BLaER1 treated with 17β-estradiol and CSF1 and Interleukin-3, amounts not matched to agents 10 nM and 100 nM (cell line): Measurements from ENCODE around the gene ADAMTS19.

Source experiments
- H3K27ac ChIP-seq, 11 experiments: shearing (Covaris generic); formaldehyde crosslinking; 2 replicates each; pipeline ENCODE4 v1.8.1; 2022
- H3K27me3 ChIP-seq, 11 experiments: shearing (Covaris generic); formaldehyde crosslinking; 2 replicates each; pipeline ENCODE4 v1.8.1; 2022
- H3K36me3 ChIP-seq, 11 experiments: shearing (Covaris generic); formaldehyde crosslinking; 2 replicates each; pipeline ENCODE4 v1.8.1; 2022
- H3K4me1 ChIP-seq, 10 experiments: shearing (Covaris generic); formaldehyde crosslinking; 2 replicates each; pipeline ENCODE4 v1.8.1; 2022
- H3K4me2 ChIP-seq, 11 experiments: shearing (Covaris generic); formaldehyde crosslinking; 2 replicates each; pipeline ENCODE4 v1.8.1; 2022
- H3K4me3 ChIP-seq, 10 experiments: shearing (Covaris generic); formaldehyde crosslinking; 2 replicates each; pipeline ENCODE4 v1.8.1; 2022
- H3K9ac ChIP-seq, 11 experiments: shearing (Covaris generic); formaldehyde crosslinking; 2 replicates each; pipeline ENCODE4 v1.8.1; 2022
- H3K9me3 ChIP-seq, 11 experiments: shearing (Covaris generic); formaldehyde crosslinking; replicated peaks in 1 of 11; 2 replicates each; pipeline ENCODE4 v1.8.1; 2022
- H4K20me1 ChIP-seq, 11 experiments: shearing (Covaris generic); formaldehyde crosslinking; 2 replicates each; pipeline ENCODE4 v1.8.1; 2022
- Cebpa-rat ChIP-seq, 11 experiments: shearing (Covaris generic); IDR thresholded peaks; 2 replicates each; pipeline ENCODE4 v1.8.1; 2022

ADAMTS19 gene

GRCh38 chr5:129506086-129506485, 46.0 kb downstream of the ADAMTS19 start:
- Histone ChIP-seq H3K9me3 (no peaks in the 10 kb centered on the region), H3K27me3 (no peaks in the 10 kb centered on the region), H4K20me1 (no peaks in the 10 kb centered on the region), H3K9ac (no peak overlapping the region), H3K4me3 (no peak overlapping the region), H3K27ac (no peak overlapping the region), H3K4me1 (no peaks in the 10 kb centered on the region), H3K36me3 (no peaks in the 10 kb centered on the region), H3K4me2 (no peak overlapping the region)
- no peak for TF ChIP-seq Cebpa-rat (IDR thresholded peaks at IDR 0.05)

DNA sequence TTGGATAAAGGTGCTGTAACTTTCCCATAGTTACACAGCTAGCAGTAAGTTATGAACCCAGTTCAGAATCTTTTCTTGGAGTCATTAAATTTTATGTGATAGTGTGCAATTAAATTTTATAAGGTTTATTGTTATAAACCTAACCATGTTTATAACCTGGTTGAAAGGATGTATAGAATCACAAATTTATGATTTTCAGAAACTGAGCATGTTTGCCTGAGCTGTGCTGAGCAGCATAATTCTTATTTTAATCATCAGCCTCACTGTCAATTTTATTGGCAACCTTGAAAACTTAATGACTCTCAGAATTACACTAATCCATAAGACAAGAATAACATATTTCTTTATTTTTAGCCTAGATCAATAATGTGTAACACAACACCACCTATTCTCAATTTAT, 46.9 kb downstream of the ADAMTS19 start:
- no peak overlapping the region for H3K27ac ChIP-seq
- H4K20me1 ChIP-seq = no peaks in the 10 kb centered on the region
- H3K27me3 ChIP-seq = no peaks in the 10 kb centered on the region
- no peaks in the 10 kb centered on the region for H3K9me3 ChIP-seq
- H3K4me1 ChIP-seq = no peaks in the 10 kb centered on the region
- no peaks in the 10 kb centered on the region for H3K36me3 ChIP-seq
- H3K4me2 ChIP-seq = no peak overlapping the region
- H3K4me3 ChIP-seq = no peak overlapping the region
- TF ChIP-seq Cebpa-rat (IDR thresholded peaks at IDR 0.05) = no peak
- no peak overlapping the region for H3K9ac ChIP-seq

GRCh38 chr5:129507527-129507926, 47.4 kb downstream of the ADAMTS19 start:
- no peaks in the 10 kb centered on the region for H3K36me3 ChIP-seq
- H3K27ac ChIP-seq = no peak overlapping the region
- no peaks in the 10 kb centered on the region for H3K9me3 ChIP-seq
- no peak overlapping the region for H3K9ac ChIP-seq
- no peak overlapping the region for H3K4me2 ChIP-seq
- no peak for TF ChIP-seq Cebpa-rat (IDR thresholded peaks at IDR 0.05)
- no peaks in the 10 kb centered on the region for H3K4me1 ChIP-seq
- H3K27me3 ChIP-seq = no peaks in the 10 kb centered on the region
- no peak overlapping the region for H3K4me3 ChIP-seq
- H4K20me1 ChIP-seq = no peaks in the 10 kb centered on the region

- H3K4me3 ChIP-seq = no peak overlapping the region
- no peaks in the 10 kb centered on the region for H3K27me3 ChIP-seq
- H3K36me3 ChIP-seq = no peaks in the 10 kb centered on the region
- H4K20me1 ChIP-seq = no peaks in the 10 kb centered on the region
- no peak overlapping the region for H3K4me2 ChIP-seq
- H3K27ac ChIP-seq = no peak overlapping the region
- H3K4me1 ChIP-seq = no peaks in the 10 kb centered on the region
- H3K9me3 ChIP-seq = no peaks in the 10 kb centered on the region
- H3K9ac ChIP-seq = no peak overlapping the region
- no peak for TF ChIP-seq Cebpa-rat (IDR thresholded peaks at IDR 0.05)
These were observed 48.5 kb downstream of the ADAMTS19 start for GRCh38 chr5:129508606-129509005.

DNA sequence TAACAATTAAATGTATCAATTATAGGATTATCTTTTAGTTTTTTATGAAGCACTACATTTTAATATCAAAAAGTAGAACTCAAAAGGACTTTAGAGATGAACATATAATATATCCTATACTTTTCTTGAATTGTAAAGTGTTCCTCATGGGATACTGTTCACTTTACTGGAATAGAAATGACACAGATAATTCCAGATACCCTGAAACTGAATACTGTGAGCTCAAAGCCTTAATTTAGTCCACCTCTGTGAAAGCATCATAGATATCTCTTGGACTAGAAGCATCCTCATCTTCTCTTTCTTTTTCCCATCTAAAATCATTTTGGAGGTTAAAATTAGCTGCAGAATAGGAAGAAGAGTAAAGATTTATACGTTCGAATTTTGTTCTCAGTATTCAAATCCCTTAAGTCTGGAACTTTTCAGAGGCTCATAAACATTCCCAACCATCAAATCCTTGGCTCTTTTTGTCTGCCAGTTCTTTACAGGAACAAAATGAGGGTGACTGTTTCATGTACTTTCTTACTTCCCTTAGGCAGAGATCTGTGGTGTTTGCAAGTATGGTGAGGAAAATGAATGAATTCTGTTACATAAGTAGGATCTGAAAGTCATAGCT, 49.4 kb downstream of the ADAMTS19 start:
- no peaks in the 10 kb centered on the region for H3K4me1 ChIP-seq
- no peak overlapping the region for H3K4me3 ChIP-seq
- H3K9me3 ChIP-seq = no peaks in the 10 kb centered on the region
- H3K36me3 ChIP-seq = no peaks in the 10 kb centered on the region
- H3K9ac ChIP-seq = no peak overlapping the region
- no peak for TF ChIP-seq Cebpa-rat (IDR thresholded peaks at IDR 0.05)
- no peak overlapping the region for H3K4me2 ChIP-seq
- no peaks in the 10 kb centered on the region for H4K20me1 ChIP-seq
- H3K27me3 ChIP-seq = no peaks in the 10 kb centered on the region
- no peak overlapping the region for H3K27ac ChIP-seq

DNA sequence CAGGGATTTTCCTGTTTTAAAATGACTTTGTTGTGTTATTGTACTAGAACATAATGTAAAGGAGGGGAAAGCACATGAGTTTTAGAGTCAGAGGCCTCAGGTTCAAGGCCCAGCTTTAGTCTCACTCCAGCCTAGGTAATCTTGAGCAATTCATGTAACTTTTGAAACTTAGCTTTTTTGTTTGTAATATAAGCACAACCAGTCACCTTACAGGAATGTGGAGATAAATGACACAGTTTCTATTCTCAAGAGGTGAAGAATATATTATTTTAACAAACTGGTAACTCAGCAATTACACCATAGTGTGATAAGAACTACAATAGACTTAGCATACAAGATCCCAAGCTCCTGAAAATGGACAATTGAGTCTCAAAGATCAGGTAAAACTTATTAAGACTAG, 51.2 kb downstream of the ADAMTS19 start:
- no peak overlapping the region for H3K4me3 ChIP-seq
- H3K36me3 ChIP-seq = no peaks in the 10 kb centered on the region
- no peaks in the 10 kb centered on the region for H3K9me3 ChIP-seq
- no peak overlapping the region for H3K4me2 ChIP-seq
- H3K27me3 ChIP-seq = no peaks in the 10 kb centered on the region
- no peaks in the 10 kb centered on the region for H4K20me1 ChIP-seq
- TF ChIP-seq Cebpa-rat (IDR thresholded peaks at IDR 0.05) = no peak
- no peaks in the 10 kb centered on the region for H3K4me1 ChIP-seq
- no peak overlapping the region for H3K27ac ChIP-seq
- no peak overlapping the region for H3K9ac ChIP-seq

- H3K27me3 ChIP-seq = no peaks in the 10 kb centered on the region
These were observed 81.0 kb downstream of the ADAMTS19 start for GRCh38 chr5:129541051-129541450.

GRCh38 chr5:129541648-129542251, 81.7 kb downstream of the ADAMTS19 start:
- H3K9me3 ChIP-seq = no peaks in the 10 kb centered on the region; a peak in 1 of 22 replicates
- no peaks in the 10 kb centered on the region for H4K20me1 ChIP-seq
- no peak overlapping the region for H3K27ac ChIP-seq
- no peak for TF ChIP-seq Cebpa-rat (IDR thresholded peaks at IDR 0.05)
- H3K36me3 ChIP-seq = no peaks in the 10 kb centered on the region
- no peak overlapping the region for H3K4me3 ChIP-seq
- H3K4me2 ChIP-seq = no peak overlapping the region
- no peaks in the 10 kb centered on the region for H3K27me3 ChIP-seq
- no peaks in the 10 kb centered on the region for H3K4me1 ChIP-seq
- no peak overlapping the region for H3K9ac ChIP-seq

More at GRCh38 chr5:129541051-129541450, 81.0 kb downstream of the ADAMTS19 start:
- no peak overlapping the region for H3K4me3 ChIP-seq
- H3K36me3 ChIP-seq = no peaks in the 10 kb centered on the region
- H3K4me2 ChIP-seq = no peak overlapping the region
- no peak overlapping the region for H3K9ac ChIP-seq
- H3K27ac ChIP-seq = no peak overlapping the region
- H3K4me1 ChIP-seq = no peaks in the 10 kb centered on the region
- H3K9me3 ChIP-seq = no peaks in the 10 kb centered on the region; a peak in 1 of 22 replicates
- TF ChIP-seq Cebpa-rat (IDR thresholded peaks at IDR 0.05) = no peak
- H4K20me1 ChIP-seq = no peaks in the 10 kb centered on the region

- TF ChIP-seq Cebpa-rat (IDR thresholded peaks at IDR 0.05) = no peak
- Histone ChIP-seq H3K9me3 (no peaks in the 10 kb centered on the region), H3K27ac (no peak overlapping the region), H3K4me1 (no peaks in the 10 kb centered on the region), H3K4me3 (no peak overlapping the region), H4K20me1 (no peaks in the 10 kb centered on the region), H3K36me3 (no peaks in the 10 kb centered on the region), H3K9ac (no peak overlapping the region), H3K27me3 (no peaks in the 10 kb centered on the region), H3K4me2 (no peak overlapping the region)
These were observed 87.0 kb downstream of the ADAMTS19 start for GRCh38 chr5:129547137-129547536.

- Histone ChIP-seq H3K9me3 (no peaks in the 10 kb centered on the region), H3K4me1 (no peaks in the 10 kb centered on the region), H3K4me2 (no peak overlapping the region), H3K9ac (no peak overlapping the region), H3K27ac (no peak overlapping the region), H3K27me3 (no peaks in the 10 kb centered on the region), H3K36me3 (no peaks in the 10 kb centered on the region), H4K20me1 (no peaks in the 10 kb centered on the region), H3K4me3 (no peak overlapping the region)
- no peak for TF ChIP-seq Cebpa-rat (IDR thresholded peaks at IDR 0.05)
These were observed 94.2 kb downstream of the ADAMTS19 start for GRCh38 chr5:129554134-129554904.
